OCI-LY1 (cell line): ENCODE measurements around the gene HNMT.

Experiments used
- CTCF ChIP-seq: fragments of 200-600 bp; sonication (generic), shearing (Covaris generic); IDR thresholded peaks from 2 replicates; pipeline ENCODE4 v1.5.1; 2017; ENCODE audit warnings: mild to moderate bottlenecking, antibody characterized with exemption, low read length, moderate library complexity, mixed read lengths
- EZH2 ChIP-seq: fragments of 200-600 bp; sonication (generic), shearing (Covaris generic); IDR thresholded peaks from 2 replicates; pipeline ENCODE4 v1.8.0; 2017; ENCODE audit warnings: borderline replicate concordance, mixed run types, mild to moderate bottlenecking, antibody characterized with exemption, low read length, moderate library complexity, mixed read lengths

- TF ChIP-seq EZH2, result no peak
- TF ChIP-seq CTCF, result no peak
Observed at GRCh38 chr2:138003411-138003810, 39.1 kb downstream of the HNMT start.
